Endodermal cell (in vitro differentiated cells): Measurements from ENCODE around the gene NKG7. TPM values are rescaled to one million over a fixed set of nuclear protein-coding genes. Genes with fewer than 3 reads are reported as not detected.

Experiments
- DNase-seq: peaks from one replicate; pipeline ENCODE4 v3.0.0-alpha.2; 2017
- H3K27ac ChIP-seq: 2 replicates; pipeline ENCODE4 v1.5.1; 2013; ENCODE audit warnings: mild to moderate bottlenecking, low read depth, low read length, moderate library complexity
- H3K27me3 ChIP-seq: 2 replicates; pipeline ENCODE4 v1.6.1; 2013; ENCODE audit warnings: mild to moderate bottlenecking, low read length, moderate library complexity; ENCODE audit not compliant: insufficient read depth, control insufficient read depth, poor library complexity, severe bottlenecking
- H3K36me3 ChIP-seq: 2 replicates; pipeline ENCODE4 v1.7.0; 2013; ENCODE audit warnings: mild to moderate bottlenecking, low read length, moderate library complexity; ENCODE audit not compliant: control insufficient read depth, insufficient read depth
- H3K4me1 ChIP-seq: one replicate; pipeline ENCODE4 v1.7.0; 2013; ENCODE audit warnings: low read length; ENCODE audit not compliant: control insufficient read depth, insufficient read depth
- H3K4me3 ChIP-seq: 2 replicates; pipeline ENCODE4 v1.5.1; 2013; ENCODE audit warnings: mild to moderate bottlenecking, low read length, moderate library complexity
- H3K9ac ChIP-seq: 2 replicates; pipeline ENCODE4 v1.6.1; 2013; ENCODE audit warnings: mild to moderate bottlenecking, low read length, moderate library complexity; ENCODE audit not compliant: poor library complexity, severe bottlenecking; ENCODE audit errors: extremely low read depth
- H3K9me3 ChIP-seq: 2 replicates; pipeline ENCODE4 v1.6.1; 2013; ENCODE audit warnings: mild to moderate bottlenecking, low read length, moderate library complexity; ENCODE audit not compliant: control insufficient read depth
- H3K27ac Mint-ChIP-seq: 2 replicates; pipeline ENCODE4 v1.8.0; 2020; ENCODE audit warnings: mixed read lengths
- H3K27me3 Mint-ChIP-seq: 2 replicates; pipeline ENCODE4 v1.8.0; 2021; ENCODE audit warnings: mild to moderate bottlenecking, mixed read lengths; ENCODE audit not compliant: insufficient read depth
- H3K36me3 Mint-ChIP-seq: 2 replicates; pipeline ENCODE4 v1.8.0; 2020; ENCODE audit warnings: low read depth, mixed read lengths
- H3K4me1 Mint-ChIP-seq: 2 replicates; pipeline ENCODE4 v1.8.0; 2020; ENCODE audit warnings: mixed read lengths
- H3K4me3 Mint-ChIP-seq: 2 replicates; pipeline ENCODE4 v1.8.0; 2020; ENCODE audit warnings: mild to moderate bottlenecking, moderate library complexity, mixed read lengths
- H3K9me3 Mint-ChIP-seq: 2 replicates; pipeline ENCODE4 v1.8.0; 2020; ENCODE audit warnings: mild to moderate bottlenecking, mixed read lengths
- CTCF ChIP-seq: fragments of 200-600 bp; sonication (generic); conservative IDR thresholded peaks from 2 replicates; pipeline ENCODE4 v1.5.0; 2021; ENCODE audit warnings: antibody characterized with exemption, mild to moderate bottlenecking
- WGBS, 2 experiments: methylation state at CpG; one replicate each; pipeline versions ENCODE4 v1.1.5 to v1.1.7; 2013; ENCODE audit warnings: missing lambda C conversion rate in 2 of 2, mixed read lengths in 1 of 2; ENCODE audit not compliant: insufficient coverage in 1 of 2, insufficient read length in 1 of 2; 5-methylcytosine and 5-hydroxymethylcytosine counted together
- total RNA-seq, 2 donors: library from RNA; stranded (reverse); fragmentation: NEBNext Ultra II Directional in 1 of 2; extraction: Animal tissue kit (Norgen Biotek cat#: 25700) in 1 of 2; gene quantifications; 2 replicates in 1 of 2; 3 replicates in 1 of 2; pipeline ENCODE4 v1.2.1, GENCODE V29; 2021

The NKG7 gene
- total RNA-seq, 2 donors from 2014 or later, result not detected

GRCh38 chr19:51391073-51391611 lies 18.7 kb upstream of the NKG7 start:
- Histone ChIP-seq H3K4me1 (peaks cover 2% of the 10 kb centered on the region), H3K27ac (no peak overlapping the region), H3K4me3 (no peak overlapping the region), H3K27me3 (no peaks in the 10 kb centered on the region), H3K9ac (no peak overlapping the region), H3K36me3 (no peaks in the 10 kb centered on the region), H3K9me3 (no peaks in the 10 kb centered on the region)
- WGBS, 2 experiments, result 90 to 91% methylated on average over 4 to 7 of the region's 8 CpGs
- Mint-ChIP-seq H3K27me3 (no peaks in the 10 kb centered on the region), H3K4me3 (peak overlapping the region; percentile 46), H3K4me1 (peaks cover 5% of the 10 kb centered on the region), H3K27ac (peak overlapping the region; percentile 49), H3K9me3 (peaks cover 3% of the 10 kb centered on the region), H3K36me3 (no peaks in the 10 kb centered on the region)
- DNase-seq, result no peak
- no peak for TF ChIP-seq CTCF

GRCh38 chr19:51389143-51389542 lies 16.7 kb upstream of the NKG7 start:
- peaks cover 5% of the 10 kb centered on the region for H3K4me1 Mint-ChIP-seq
- H3K4me1 ChIP-seq, result peaks cover 2% of the 10 kb centered on the region

GRCh38 chr19:51387924-51388389 lies 15.5 kb upstream of the NKG7 start, which contains the start of gene LIM2:
LIM2 (minus strand) TSS chr19:51387974; CDS start chr19:51387443, 531 bp downstream.
- H3K27ac Mint-ChIP-seq, result no peak within 1 kb of the TSS
- no peak for DNase-seq

More at GRCh38 chr19:51389143-51389542, 16.7 kb upstream of the NKG7 start:
- Mint-ChIP-seq H3K27ac (no peak overlapping the region), H3K4me3 (no peak overlapping the region), H3K27me3 (no peaks in the 10 kb centered on the region), H3K36me3 (no peaks in the 10 kb centered on the region), H3K9me3 (no peaks in the 10 kb centered on the region)
- Histone ChIP-seq H3K4me3 (no peak overlapping the region), H3K27me3 (no peaks in the 10 kb centered on the region), H3K36me3 (no peaks in the 10 kb centered on the region), H3K27ac (no peak overlapping the region), H3K9ac (no peak overlapping the region), H3K9me3 (no peaks in the 10 kb centered on the region)
- WGBS, 2 experiments, result 91% methylated on average over 14 of the region's 14 CpGs; no CpG with 5 or more reads in 1 of the 2 experiments
- no peak for DNase-seq
- no peak for TF ChIP-seq CTCF

More at GRCh38 chr19:51387924-51388389, 15.5 kb upstream of the NKG7 start, which contains the start of gene LIM2:
- no peak within 1 kb of the TSS for H3K4me3 ChIP-seq
- no peaks in the 10 kb centered on the region for H3K27me3 Mint-ChIP-seq
- no peak within 1 kb of the TSS for H3K9ac ChIP-seq
- no peaks in the 10 kb centered on the region for H3K9me3 Mint-ChIP-seq
- TF ChIP-seq CTCF, result no peak
- H3K4me3 Mint-ChIP-seq, result no peak within 1 kb of the TSS
- H3K4me1 ChIP-seq, result no peaks in the 10 kb centered on the region
- no peaks in the 10 kb centered on the region for H3K27me3 ChIP-seq
- no peak within 1 kb of the TSS for H3K27ac ChIP-seq
- no peaks in the 10 kb centered on the region for H3K36me3 ChIP-seq
- 92 to 100% methylated on average over 1 to 15 of the region's 15 CpGs for WGBS, 2 experiments
- H3K9me3 ChIP-seq, result no peaks in the 10 kb centered on the region
- H3K4me1 Mint-ChIP-seq, result no peaks in the 10 kb centered on the region
- no peaks in the 10 kb centered on the region for H3K36me3 Mint-ChIP-seq
